Superior temporal gyrus (tissue), 1 donor: ENCODE data around the gene SEMA3F.
A peak's percentile ranks its signal among the peaks of the same experiment; 100 is the strongest.

Experiments used
- DNase-seq: peaks from one replicate; pipeline ENCODE4 v3.0.0-alpha.2; 2016; ENCODE audit errors: extremely low spot score

Gene SEMA3F

DNA sequence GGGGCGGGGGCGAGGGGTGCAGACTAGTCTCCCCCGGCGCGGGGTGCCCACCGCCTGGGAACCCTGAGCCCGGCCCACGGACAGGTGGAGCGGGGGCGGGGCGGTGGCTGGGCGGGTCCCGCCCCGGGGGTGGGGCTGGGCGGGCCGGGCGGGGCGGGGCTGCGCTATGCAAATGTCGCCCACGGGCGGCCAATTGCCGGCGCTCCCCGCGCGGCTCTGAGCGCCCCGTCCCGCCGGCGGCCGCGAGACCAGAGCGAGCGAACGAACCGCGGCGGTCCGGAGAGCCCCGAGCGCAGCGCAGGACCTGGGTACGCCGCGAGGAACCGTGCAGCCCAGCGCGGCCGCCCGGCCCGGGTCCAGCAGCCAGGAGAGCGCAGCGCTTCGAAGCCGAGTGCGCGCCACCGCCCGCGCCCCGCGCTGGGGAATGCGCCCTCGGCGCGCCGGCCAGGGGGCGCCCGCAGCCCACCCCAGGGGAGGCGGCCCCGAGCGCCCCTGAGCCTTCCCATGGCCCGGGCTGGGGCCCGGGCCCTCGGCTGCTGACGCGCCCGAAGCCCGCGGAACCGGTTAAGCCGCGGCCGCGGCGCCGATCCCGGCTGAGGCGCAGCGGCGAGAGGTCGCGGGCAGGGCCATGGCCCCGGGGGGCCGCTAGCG, at the start of gene SEMA3F:
SEMA3F (plus strand) TSS at position 485 of the 651 bp plus-strand sequence. CDS start 4,299 bp downstream, outside the sequence.
- no peak for DNase-seq

DNA sequence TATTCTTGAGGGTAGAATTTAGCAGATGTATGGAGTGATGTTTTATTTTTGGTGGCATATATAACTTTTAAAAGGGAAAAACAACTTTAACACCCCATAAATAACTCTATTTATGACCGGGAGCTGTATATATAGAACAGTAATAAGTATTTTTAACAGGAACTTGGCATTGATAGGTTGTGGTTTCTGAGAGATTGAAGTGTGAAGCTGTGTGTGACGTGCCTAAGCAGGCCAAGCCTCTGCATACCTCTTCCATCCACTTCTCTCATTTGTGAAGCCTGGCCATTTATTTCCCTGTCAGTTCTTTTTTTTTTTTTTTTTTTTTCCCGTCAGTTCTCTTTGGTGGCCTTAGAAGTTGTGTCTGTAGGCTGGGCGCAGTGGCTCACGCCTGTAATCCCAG, 43.4 kb upstream of the SEMA3F start:
- DNase-seq = no peak

DNA sequence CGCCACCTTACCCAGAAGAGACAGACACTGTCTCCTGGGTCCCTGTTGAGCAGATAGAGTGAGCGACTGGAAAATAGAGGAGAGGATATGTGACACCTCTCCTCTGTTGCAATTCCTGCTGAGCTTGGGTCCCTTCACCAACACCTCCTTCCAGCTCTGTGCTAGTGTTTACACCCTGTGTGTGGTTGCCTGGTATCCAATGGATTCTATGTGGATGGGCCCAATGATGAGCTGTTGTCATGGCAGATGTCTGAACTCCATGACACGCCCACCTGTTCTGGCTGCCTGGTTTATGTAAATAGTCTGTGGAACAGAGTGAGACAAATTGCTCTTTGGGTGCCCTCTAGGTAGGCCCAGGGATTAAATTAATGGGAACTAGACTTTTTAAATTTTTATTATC, 42.7 kb upstream of the SEMA3F start:
- DNase-seq = no peak

DNA sequence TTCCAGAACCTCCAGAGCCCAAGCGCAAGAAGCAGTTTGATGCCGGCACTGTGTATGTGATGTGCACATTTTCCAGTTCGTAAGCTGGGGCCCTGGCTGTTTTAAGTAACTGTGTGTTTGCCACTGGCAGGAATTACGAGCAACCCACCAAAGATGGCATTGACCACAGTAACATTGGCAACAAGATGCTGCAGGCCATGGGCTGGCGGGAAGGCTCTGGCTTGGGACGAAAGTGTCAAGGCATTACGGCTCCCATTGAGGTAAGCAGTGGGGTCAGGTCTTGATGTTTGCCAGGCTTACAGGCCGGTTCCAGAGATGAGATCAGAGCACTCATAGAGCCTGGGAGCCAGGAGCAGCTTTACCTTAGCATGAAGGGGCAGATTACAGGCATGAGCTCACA, 38.0 kb upstream of the SEMA3F start:
- no peak for DNase-seq

DNA sequence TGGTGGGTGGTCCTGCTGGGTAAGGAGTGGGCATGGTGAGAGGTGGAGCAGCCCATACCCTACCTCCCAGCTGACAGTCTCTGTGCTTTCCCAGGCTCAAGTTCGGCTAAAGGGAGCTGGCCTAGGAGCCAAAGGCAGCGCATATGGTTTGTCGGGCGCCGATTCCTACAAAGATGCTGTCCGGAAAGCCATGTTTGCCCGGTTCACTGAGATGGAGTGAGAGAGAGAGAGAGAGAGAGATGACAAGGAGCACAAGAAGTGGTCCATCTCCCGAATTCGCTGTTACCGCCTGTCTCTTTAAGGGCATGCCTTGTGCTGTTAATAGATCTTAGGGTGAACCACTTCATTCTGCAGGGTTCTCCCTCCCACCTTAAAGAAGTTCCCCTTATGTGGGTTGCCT, 36.9 kb upstream of the SEMA3F start:
- no peak for DNase-seq

DNA sequence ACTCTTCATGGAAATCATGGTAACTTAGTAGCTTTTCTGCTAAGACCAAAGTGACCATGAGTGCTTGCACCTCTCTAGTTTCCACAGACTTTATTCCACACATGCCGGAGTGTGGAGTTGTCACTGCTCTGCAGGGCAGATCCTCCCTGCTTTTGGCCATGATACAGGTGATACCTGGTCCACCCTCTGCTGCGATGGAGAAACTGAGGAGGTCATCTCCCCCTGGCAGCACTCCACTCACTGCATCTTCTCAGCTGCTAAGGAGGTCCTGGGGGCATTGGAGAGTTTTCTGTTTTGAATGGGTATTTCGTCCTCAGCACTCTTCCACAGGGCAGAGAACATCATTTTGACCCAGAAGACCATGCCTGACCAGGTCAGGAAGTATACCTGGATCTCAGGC, 35.3 kb upstream of the SEMA3F start:
- no peak for DNase-seq

DNA sequence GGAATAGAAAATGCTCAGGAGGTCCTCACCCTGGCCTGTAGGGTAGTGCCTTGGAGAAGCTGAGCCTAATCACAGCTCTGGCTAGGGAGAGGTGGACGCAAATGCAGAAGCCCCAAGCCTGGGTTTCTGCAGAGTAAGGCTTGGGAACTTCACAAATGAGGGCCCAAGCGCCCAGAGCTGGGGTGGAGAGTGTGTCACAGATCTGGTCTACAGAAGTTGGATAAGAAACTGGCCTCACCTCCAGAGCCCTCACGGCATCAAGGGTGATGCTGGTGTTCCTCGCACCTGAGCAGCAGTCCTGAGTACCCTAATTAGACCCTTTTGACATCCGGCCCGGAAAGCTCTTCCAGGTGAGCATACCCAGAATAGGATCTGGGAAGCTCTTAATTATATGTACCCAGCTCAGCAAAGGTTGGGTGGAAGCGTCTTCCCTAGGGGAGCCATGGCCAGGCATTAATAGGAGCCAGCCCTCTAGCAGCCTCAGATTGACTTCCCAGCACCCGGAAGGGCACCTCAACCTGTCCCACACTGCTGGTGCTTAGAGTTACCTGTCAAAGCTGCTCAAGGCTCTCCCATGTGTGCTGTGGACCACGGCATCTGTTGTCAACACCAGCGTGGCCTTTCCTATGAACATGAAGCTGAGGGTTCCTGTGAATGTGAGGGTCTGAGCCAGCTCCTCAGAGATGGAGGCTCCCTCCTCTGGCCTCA, 34.6 kb upstream of the SEMA3F start:
- no peak for DNase-seq

DNA sequence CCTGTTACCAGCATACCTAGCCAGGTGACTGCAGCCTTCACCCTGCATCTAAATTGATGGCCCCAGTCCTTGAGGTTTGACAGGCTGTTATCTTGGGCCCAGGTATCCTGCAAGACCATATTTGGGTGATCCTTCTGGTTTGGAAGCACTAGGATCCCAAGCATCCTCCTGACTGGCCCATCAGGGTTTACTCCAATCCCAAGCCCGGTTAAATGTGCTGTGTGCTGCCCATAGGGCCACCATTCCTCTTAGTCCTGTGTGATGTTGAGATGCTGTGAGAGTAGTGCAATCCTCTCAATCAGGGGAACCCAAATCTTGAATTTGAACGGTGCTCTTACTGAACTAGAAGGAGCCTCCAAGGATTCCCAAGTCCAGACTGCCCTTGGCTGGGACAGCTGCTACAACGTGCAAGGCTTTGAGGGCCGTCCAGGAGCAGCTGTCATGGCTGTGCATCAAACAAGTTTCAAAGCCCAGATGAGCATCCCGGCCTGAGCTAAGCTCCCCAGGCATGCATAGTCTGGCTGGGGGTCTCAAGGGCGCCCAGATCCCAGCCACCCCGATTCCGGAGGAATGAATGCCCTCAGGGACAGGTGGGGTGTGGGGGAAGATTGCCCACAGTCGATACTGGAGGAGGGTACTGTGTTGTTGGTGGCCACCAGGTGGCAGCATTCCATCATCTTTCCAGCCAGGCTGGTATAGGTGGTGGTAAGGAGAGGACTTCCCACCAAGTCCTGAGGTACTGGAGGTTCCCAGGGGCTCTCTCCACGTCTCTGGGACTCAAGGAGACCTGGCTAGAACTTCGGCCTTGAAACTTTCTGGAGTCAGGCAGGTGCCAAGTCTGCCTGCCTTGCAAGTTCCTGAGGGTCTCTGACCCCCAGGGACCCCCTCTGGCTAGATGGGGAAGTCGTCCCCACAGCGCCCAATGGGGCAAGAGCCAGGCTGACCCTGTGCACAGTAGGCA, 33.8 kb upstream of the SEMA3F start:
- DNase-seq = peak; percentile 86

DNA sequence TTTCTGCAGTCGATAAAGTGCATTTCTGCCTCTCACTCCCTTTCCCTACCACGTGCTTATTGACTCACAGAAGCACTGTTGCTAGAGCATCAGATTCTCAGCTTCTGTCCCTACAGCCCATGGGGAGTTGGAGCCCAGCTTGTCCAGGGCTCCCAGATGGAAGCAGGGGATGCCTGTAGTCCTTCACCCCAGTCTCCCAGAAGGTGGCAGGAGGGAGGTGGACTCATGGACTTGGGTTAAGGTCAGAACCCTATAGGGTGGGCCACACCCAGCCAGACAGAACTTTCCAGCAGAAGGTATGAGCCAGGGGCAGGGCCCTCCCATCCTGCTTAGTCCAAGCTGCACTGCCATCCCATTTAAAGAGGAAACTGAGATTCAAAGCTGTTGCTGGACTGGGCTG, 33.1 kb upstream of the SEMA3F start:
- DNase-seq = no peak

DNA sequence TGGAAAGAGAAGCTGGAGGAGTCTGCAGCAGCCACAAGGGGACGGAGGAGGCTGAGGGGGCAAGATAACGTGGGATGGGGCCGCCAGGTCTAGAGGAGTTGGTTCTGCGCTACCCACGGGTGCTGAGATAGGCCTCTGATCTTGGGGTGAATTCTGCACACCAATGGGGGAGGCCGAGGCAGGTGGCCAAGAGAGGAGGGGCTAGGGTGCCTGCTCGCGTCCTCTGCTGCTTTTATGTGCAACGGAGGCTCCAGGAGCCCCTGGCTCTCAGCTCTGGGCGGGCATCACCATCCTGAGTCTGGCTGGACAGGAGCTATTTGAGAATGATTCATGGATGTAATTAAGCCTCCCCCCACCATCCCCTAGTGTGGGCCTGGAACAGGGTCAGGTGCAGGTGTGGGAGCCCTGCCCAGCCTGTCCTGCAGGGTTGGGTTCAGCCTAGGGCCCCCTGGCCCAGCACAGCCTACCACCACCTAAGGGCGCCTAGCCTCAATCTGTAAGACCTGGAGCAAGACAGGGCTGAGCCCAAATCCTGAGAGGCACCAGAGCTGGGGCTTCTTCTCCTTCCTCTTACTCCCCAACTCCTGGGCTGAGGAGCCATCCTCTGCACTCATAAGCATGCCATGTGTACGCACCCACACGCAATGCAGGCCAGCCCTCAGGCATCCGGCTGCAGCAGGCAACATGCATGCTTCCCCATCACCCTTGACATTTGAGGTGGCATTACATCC, 32.3 kb upstream of the SEMA3F start:
- no peak for DNase-seq

DNA sequence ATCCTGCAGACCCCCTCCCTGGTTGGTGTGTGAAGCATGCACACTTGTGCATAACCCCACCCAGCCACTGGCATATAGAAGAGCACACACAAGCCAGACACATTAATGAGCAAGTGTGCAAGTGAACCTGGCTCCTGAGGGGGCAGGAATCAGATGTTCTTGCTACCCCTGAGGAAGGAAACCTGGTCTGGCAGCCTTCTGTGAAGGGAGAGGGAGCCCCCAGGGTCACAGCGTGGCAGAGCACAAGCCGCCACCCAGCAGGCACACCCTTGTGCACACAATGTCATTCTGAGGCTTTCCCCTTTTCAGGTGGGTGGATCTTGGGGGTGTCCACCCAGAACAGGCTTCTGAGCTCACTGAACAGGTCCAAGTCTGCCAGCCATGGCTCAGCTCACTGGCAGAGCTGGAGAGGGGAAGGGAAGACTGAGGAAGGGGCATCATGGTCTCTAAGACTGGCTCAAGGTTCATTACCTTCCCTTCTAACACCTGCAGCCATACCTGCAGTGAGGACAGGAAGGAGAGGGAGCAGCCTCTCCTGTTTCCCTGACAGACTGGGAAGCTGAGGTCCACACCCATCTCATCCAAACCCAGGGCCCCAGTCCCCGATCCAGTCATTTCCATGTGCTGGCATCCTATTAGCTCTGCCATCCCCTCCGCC, 31.6 kb upstream of the SEMA3F start:
- DNase-seq = no peak

DNA sequence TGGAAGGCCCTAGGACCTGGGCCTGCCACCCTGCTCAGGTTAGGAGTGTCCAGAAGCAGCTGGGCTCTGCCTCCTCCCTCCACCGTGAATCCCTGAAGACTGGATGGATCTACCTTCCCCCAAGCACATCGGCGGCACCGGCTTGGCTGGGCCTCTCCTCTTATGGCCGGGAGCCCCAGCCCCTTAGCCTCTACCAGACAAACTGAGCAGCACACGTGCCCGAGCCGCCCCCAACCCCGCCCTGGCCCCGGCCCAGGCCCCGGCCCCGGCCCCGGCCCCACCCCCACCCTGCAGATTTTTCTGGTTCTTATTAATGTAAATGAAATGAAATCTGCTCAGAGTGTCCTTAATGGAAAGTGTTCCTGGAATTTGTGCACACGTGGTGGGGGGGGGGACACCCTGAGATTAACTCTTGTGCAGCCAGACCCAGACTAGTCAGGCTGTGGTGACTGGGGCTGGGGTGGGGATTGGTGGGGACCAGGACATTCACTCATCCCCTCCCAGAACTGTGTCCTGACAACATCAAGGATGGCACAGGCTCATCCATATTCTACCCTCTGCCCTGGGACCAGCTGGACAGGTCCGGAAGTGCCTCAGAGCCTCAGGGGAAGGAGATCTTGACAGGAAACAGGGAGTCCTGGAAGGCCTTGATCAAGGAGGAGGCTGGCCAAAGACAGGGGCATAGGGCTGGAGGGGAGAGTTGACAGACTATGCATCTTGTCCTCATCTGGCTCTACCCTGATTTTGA, 30.9 kb upstream of the SEMA3F start:
- no peak for DNase-seq

DNA sequence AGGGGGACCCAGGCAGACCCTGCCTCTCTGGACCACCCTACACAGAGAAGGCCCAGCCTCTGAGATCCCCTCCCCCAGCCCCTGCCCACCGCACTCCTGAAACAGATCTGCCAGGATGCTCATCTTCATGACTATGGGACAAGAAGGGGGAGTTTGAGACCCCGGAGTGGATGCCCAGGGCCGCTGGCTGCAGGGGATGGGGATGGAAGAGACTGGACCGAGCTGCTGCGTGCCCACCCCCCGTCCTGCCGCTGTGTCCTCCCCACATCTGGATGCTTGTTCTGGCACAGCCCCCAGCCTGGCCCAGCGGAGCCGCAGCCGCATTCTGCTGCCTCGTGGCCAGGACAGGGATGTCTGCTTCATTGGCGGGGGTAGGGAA, 30.3 kb upstream of the SEMA3F start:
- DNase-seq = no peak

DNA sequence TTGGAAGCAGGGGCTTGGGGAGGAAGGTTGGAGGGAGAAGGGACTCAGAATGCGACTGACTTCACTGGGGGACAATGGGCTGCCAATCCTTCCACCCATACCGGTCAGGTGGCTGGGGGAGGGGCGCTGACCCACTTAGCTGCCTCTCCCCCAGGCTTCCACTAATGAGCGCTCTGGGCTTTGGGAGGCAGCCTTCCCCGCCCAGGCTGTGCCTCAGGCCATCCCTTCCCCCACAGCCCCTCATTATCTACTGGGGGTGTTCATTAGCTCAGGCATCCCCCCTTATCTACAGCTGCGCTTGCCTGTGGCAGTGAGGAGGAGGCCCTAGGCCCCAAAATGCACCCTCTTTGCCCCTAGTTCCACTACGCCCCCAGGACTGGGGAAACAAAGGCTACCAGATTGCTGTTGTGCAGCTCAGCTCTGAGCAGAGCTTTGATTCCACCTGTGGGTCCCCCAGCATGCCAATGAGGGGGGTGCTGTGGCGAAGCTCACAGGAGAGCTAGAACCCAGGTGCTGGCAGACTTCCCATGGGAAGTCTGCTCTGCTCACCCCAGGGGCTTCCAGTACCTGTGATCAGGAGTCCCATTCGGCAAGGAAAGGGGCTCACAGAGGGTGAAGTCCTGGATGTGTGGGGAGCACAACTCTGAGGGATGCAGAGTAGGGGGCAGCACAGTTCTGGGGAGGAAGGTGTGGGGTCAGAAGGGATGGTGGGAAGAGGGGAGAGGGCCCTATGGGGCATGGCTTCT, 29.4 kb upstream of the SEMA3F start:
- DNase-seq = no peak

DNA sequence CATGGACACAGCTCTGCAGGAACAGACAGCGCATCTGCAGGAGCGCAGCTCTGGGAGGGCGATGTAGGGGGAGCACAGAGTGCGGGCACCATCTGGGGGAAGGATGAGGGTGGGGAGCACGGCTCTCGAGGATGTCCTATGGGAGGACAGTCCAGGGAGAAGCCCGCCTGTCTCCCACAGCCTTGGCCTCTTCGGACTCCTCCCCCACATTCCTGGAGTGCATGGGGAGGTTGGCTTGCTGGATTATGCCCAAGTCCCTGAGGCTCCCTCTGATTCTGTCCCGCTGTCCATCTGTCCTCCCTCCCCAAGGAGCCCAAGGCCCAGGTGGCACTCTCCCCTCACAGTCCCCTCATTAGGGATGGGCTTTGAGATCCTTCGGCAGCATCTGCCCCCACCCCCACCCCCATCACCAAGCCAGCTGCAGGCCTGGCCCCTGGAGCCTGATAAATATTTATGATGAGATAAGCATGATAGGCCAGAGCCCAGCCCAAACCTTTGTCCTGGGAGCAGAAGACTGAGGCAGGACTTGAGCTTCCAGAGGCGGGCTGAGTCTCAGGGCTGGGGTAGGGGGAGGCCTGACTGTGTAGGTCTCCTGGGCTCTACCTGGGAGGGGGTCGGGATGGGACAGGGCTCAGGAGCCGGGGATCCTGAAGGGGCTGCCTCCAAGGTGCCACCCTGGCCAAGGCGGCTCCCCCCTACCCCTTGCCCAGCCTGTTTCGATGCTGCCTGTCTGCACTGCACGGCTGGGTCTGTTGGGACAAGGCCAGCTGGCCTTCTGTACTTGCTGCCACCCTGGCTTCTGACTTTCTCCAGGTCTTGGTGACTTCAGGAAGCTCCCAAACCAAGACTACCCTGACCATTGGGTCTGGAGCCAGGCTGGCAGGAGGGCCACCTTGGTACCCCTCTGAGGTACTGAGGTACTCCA, 28.6 kb upstream of the SEMA3F start:
- DNase-seq = no peak

DNA sequence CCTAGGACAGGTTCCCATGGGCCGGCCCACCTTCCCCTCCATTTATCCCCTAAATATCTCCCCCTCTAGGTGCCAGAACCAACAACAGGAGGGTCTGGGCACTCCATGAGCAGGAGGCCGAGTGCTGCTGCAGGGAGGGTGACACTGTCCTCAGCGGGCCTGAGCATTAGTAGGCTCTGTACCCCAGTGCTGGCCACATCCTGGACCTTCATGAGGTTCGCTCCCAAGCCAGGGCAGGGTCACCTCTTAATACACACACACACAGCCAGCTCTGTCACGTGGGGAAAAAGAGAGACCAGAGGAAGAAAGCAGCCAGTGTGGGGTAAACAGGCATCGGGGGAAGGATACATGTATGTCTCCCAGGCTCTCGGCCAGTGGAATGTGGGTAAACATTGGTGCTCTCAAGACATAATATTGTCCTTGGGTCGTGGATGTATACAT, 27.9 kb upstream of the SEMA3F start:
- DNase-seq = no peak

DNA sequence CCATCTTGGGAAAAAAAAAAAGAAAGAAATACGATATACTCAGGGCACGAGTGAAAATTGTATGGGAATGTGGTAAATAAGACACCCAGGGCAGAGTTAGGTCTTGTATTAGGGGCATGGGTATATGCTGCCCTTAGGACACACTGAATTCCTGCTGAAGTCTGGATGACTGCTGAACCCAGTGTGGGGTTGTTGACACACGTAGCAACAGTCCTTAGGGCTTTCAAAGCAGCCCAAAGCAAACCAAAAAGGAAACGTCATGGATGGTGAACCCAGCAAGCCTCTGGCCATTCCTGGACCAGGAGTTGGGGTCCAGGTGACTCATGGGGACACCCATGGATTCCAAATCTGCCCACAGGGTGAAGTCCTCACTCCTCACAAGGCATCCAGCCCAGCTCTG, 27.1 kb upstream of the SEMA3F start:
- DNase-seq = no peak

DNA sequence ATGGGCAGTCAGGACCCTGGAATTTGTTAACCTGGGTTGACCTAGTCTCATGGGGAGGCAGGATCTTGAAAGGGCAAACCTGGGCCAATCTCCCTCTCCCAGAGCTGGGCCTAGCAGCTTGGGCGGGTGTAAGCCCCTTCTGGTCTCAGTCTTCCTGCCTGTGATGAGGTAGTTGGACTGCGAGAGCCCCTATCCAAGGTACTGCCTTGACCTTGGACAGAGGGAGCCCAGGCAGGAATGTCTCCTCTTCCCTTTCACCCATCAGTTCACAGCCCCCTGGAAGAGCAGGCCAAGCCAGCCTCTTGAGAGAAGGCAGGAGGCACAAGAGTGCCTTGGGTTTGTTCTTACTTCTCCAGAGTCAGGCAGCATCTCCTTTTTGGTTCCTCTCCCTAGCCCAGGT, 24.7 kb upstream of the SEMA3F start:
- no peak for DNase-seq
